T-cell (primary cell): Measurements from ENCODE around the gene NAGK. TPM values are rescaled to one million over a fixed set of nuclear protein-coding genes. Genes with fewer than 3 reads are reported as not detected.
"Not testable (repeated sequence)": the region's sequence is repeated elsewhere in the genome, so short reads cannot be mapped to it uniquely, and the experiment has no call there.

Source experiments
- ATAC-seq, 4 experiments: fragments of 200-7000 bp in 3 of 4; fragments of 150-1000 bp in 1 of 4; cut with Tn5 transposase; replicated peaks in 1 of 4; 1 replicate in 3 of 4; 2 replicates in 1 of 4; pipeline ENCODE4 v1.10.0; 2021; ENCODE audit warnings: moderate library complexity in 3 of 4, mild to moderate bottlenecking in 2 of 4, moderate number of reproducible peaks in 1 of 4
- CTCF ChIA-PET, 2 donors: fragments of 300-600 bp; sonication (Branson Sonifier 250); formaldehyde crosslinking; loops; one replicate each; lab custom pipeline; 2022; ENCODE audit warnings: antibody characterized with exemption in 2 of 2; lab: Charles Lee
- POLR2A ChIA-PET, 2 donors: fragments of 300-600 bp; sonication (Branson Sonifier 250); formaldehyde crosslinking; loops; one replicate each; lab custom pipeline; 2022; ENCODE audit warnings: antibody characterized with exemption in 2 of 2; lab: Charles Lee
- DNase-seq, 35 experiments: peaks; one replicate each; pipeline versions ENCODE4 v3.0.0 to v3.0.0-alpha.2; 2013 to 2023
- H3K27ac ChIP-seq: one replicate; pipeline ENCODE4 v1.5.1; 2013; ENCODE audit warnings: low read length
- H3K27me3 ChIP-seq, 2 experiments: replicated peaks in 1 of 2; 1 replicate in 1 of 2; 2 replicates in 1 of 2; pipeline versions ENCODE4 v1.6.1 to v1.7.0; 2013; ENCODE audit warnings: low read length in 1 of 2, mixed read lengths in 1 of 2; ENCODE audit not compliant: control insufficient read depth in 2 of 2, insufficient read depth in 2 of 2; ENCODE audit errors: extremely low read depth in 1 of 2
- H3K36me3 ChIP-seq, 2 donors: 1 replicate in 1 of 2; 2 replicates in 1 of 2; pipeline versions ENCODE4 v1.6.1 to v1.7.0; 2013; ENCODE audit warnings: low read length in 1 of 2; ENCODE audit not compliant: control insufficient read depth in 2 of 2, insufficient read depth in 1 of 2; ENCODE audit errors: extremely low read depth in 1 of 2
- H3K4me1 ChIP-seq, 2 experiments: 1 replicate in 1 of 2; 2 replicates in 1 of 2; pipeline versions ENCODE4 v1.6.1 to v1.7.0; 2013; ENCODE audit warnings: low read length in 2 of 2, mixed read lengths in 1 of 2; ENCODE audit not compliant: insufficient read depth in 2 of 2, control insufficient read depth in 1 of 2; ENCODE audit errors: extremely low read depth in 1 of 2
- H3K4me3 ChIP-seq, 2 donors: 1 replicate in 1 of 2; 2 replicates in 1 of 2; pipeline versions ENCODE4 v1.5.1 to v1.7.0; 2013; ENCODE audit warnings: mild to moderate bottlenecking in 2 of 2, low read length in 1 of 2, moderate library complexity in 1 of 2; ENCODE audit not compliant: control insufficient read depth in 1 of 2; ENCODE audit errors: extremely low read depth in 1 of 2
- H3K9me3 ChIP-seq: 2 replicates; pipeline ENCODE4 v1.7.0; 2013
- H3K27ac Mint-ChIP-seq, 2 donors: one replicate each; pipeline ENCODE4 v1.8.0; 2020 to 2021; ENCODE audit warnings: mild to moderate bottlenecking in 2 of 2, mixed read lengths in 2 of 2
- H3K27me3 Mint-ChIP-seq, 2 donors: one replicate each; pipeline ENCODE4 v1.8.0; 2021 to 2022; ENCODE audit warnings: mixed read lengths in 2 of 2
- H3K36me3 Mint-ChIP-seq: one replicate; pipeline ENCODE4 v1.8.0; 2021; ENCODE audit warnings: mixed read lengths
- H3K4me1 Mint-ChIP-seq, 3 donors: one replicate each; pipeline ENCODE4 v1.8.0; 2020 to 2022; ENCODE audit warnings: mixed read lengths in 3 of 3, mild to moderate bottlenecking in 1 of 3
- H3K4me3 Mint-ChIP-seq, 3 donors: one replicate each; pipeline ENCODE4 v1.8.0; 2020 to 2022; ENCODE audit warnings: mild to moderate bottlenecking in 3 of 3, mixed read lengths in 3 of 3, moderate library complexity in 3 of 3
- H3K9me3 Mint-ChIP-seq, 3 donors: one replicate each; pipeline ENCODE4 v1.8.0; 2020 to 2022; ENCODE audit warnings: mixed read lengths in 3 of 3
- WGBS: methylation state at CpG from one replicate; pipeline ENCODE4 v1.1.5; 2013; ENCODE audit warnings: missing lambda C conversion rate; ENCODE audit not compliant: insufficient coverage; 5-methylcytosine and 5-hydroxymethylcytosine counted together
- total RNA-seq, 35 experiments: library from RNA in 6 of 35; stranded (reverse) in 6 of 35; fragments of 120-200 nt in 1 of 35; gene quantifications; one replicate each; pipeline versions ENCODE4 v1.2.1 to v1.2.4 and lab custom pipeline; 2013 to 2026

NAGK gene
- total RNA-seq: 100 to 1,000 TPM in 3 of 5 donors, 10 to 100 TPM in 2; 89.8 to 124 (median 111) TPM
- 58.9 TPM for total RNA-seq (2013)
- total RNA-seq (lab: John Stamatoyannopoulos, UW): 36.4 to 113 (median 59.3) reads per million in 29 experiments

DNA sequence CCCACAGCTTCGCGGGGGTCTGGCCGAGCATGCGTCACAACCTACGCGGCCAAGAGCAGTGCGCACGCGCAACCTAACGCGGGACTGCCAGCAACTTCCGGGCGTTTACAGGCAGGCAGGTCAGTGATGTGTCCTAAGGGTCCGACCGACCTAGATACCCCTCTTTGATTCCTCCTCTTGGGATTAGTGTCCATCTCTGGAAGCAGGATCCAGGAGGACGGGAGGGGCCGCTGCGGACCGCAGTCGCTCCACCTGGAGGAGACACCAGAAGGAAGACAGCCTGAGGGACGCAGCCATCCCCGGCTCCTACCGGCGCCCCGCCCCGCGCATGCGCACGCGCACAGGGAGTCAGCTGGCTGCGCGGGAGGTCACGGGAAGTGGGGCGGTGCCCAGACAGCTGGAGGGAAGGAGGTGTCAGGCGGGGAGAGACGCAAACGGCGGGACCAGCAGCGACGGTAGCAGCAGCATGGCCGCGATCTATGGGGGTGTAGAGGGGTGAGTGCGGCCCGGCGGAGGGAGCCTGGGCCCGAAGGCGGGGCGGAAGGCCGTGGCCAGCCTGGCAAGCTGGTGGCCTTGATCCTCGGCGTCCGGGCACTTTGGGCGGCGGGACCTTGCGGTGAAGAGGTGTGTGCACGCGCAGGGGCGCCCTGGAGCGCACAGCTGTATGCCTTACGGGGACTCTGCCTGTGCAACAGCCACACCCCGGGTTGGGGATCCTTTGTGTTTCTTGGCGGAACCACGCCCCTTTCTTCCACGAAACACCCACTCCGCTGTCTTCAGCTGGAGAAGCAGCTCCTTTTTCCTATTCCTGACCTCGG, at the start of gene NAGK:
TSS of gene NAGK (plus strand) at position 431 of the 818 bp plus-strand sequence. CDS start at position 467, 36 bp downstream.
- Mint-ChIP-seq H3K27me3 (no peaks in the 10 kb centered on the region), H3K36me3 (peaks cover 17% of the 10 kb centered on the region), H3K27ac (peak within 1 kb of the TSS; percentile 98 to 100), H3K4me1 (peaks cover 57 to 68% (median 63%) of the 10 kb centered on the region in 3 donors), H3K9me3 (no peaks in the 10 kb centered on the region), H3K4me3 (peak within 1 kb of the TSS; percentile 96 to 99 (median 99))
- DNase-seq (peak; percentile 95 to 99 (median 97)), ATAC-seq (peak; percentile 83 to 88 (median 86))
- POLR2A ChIA-PET: interaction anchor here (0.6 to 2.7 kb wide), 9 partner anchors 10 to 1760 kb away, joined by 3 to 20 read pairs (median 3); partner anchors contain the start of genes MCEE (in 2 of the 2), MPHOSPH10 (in 1 of the 2) and PAIP2B (in 1 of the 2)
- CTCF ChIA-PET: interaction anchor here in 1 of 2 donors (0.6 to 1.2 kb wide), 6 partner anchors 32 to 775 kb away, joined by 3 to 5 read pairs (median 4); partner anchors contain the start of genes MPHOSPH10, SNRPG and ZNF638
- Histone ChIP-seq H3K27ac (peak within 1 kb of the TSS; percentile 89), H3K36me3 (peaks cover 0 to 12% of the 10 kb centered on the region in 2 donors), H3K4me1 (peaks cover 26 to 53% of the 10 kb centered on the region in 2 experiments), H3K27me3 (no peaks in the 10 kb centered on the region), H3K9me3 (no peaks in the 10 kb centered on the region), H3K4me3 (peak within 1 kb of the TSS; percentile 94 to 95)
- WGBS: under 1% methylated on average over 60 of the region's 66 CpGs

- H3K4me1 ChIP-seq, H3K36me3 ChIP-seq, ATAC-seq, H3K9me3 Mint-ChIP-seq, H3K4me3 ChIP-seq, H3K36me3 Mint-ChIP-seq, H3K4me3 Mint-ChIP-seq, H3K27me3 ChIP-seq, H3K9me3 ChIP-seq, H3K4me1 Mint-ChIP-seq, H3K27ac ChIP-seq, POLR2A ChIA-PET, H3K27ac Mint-ChIP-seq, DNase-seq, H3K27me3 Mint-ChIP-seq: not testable (repeated sequence)
- no CpG with 5 or more reads among the region's 6 CpGs for WGBS
- CTCF ChIA-PET: interaction anchor here in 1 of 2 donors (0.6 kb wide), 1 partner anchor 634 kb away, joined by 7 read pairs; no protein-coding TSS in a partner anchor
Measured at GRCh38 chr2:71019989-71020388, 48.5 kb upstream of the NAGK start.

- DNase-seq, POLR2A ChIA-PET, H3K27ac Mint-ChIP-seq, H3K9me3 Mint-ChIP-seq, H3K36me3 Mint-ChIP-seq, H3K27ac ChIP-seq, H3K27me3 Mint-ChIP-seq, H3K27me3 ChIP-seq, H3K4me3 Mint-ChIP-seq, ATAC-seq, H3K4me1 ChIP-seq, H3K36me3 ChIP-seq, H3K4me1 Mint-ChIP-seq, H3K9me3 ChIP-seq, H3K4me3 ChIP-seq: not testable (repeated sequence)
- WGBS: 85% methylated on average over 11 of the region's 14 CpGs
- CTCF ChIA-PET: interaction anchor here in 1 of 2 donors (0.6 kb wide), 1 partner anchor 57 kb away, joined by 5 read pairs; no protein-coding TSS in a partner anchor
Measured at GRCh38 chr2:71021394-71021793, 47.1 kb upstream of the NAGK start.

DNA sequence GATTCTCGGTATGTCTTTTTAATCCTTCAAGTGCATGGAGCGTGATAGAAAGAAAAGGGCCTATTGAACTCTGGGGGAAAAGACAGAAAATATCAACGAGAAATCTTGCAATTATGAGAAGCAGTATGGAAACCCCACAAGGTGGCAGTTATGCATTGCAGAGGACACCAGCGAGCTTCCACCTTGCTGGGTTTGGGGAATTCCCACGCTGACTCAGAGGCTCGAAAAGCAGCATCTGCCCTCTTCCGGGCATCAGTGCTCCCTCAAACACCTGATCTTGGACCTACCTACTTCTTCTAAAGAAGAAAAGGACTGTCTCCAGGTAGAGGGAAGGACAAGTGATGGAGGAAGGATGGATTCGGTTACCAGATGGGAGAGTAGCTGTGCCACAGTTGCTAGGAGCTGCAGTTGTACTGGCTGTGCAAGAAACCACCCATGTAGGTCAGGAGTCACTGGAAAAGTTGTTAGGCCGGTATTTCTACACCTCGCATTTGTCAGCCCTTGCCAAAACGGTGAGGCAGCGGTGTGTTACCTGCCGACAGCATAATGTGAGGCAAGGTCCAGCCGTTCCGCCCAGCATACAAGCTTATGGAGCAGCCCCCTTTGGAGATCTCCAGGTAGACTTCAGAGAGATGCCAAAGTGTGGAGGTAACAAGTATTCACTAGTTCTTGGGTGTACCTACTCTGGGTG, 44.8 kb upstream of the NAGK start:
- H3K4me3 Mint-ChIP-seq, H3K9me3 Mint-ChIP-seq, POLR2A ChIA-PET, ATAC-seq, H3K4me1 Mint-ChIP-seq, H3K4me3 ChIP-seq, H3K36me3 Mint-ChIP-seq, H3K36me3 ChIP-seq, H3K4me1 ChIP-seq, H3K27me3 ChIP-seq, H3K27ac ChIP-seq, H3K9me3 ChIP-seq, H3K27me3 Mint-ChIP-seq: not testable (repeated sequence)
- DNase-seq: peak; percentile 26 to 66 (median 47)
- CTCF ChIA-PET: interaction anchor here in 1 of 2 donors (0.9 kb wide), 1 partner anchor 44 kb away, joined by 3 read pairs; the partner anchor contains the start of gene NAGK
- peak overlapping the region; percentile 56 to 74 for H3K27ac Mint-ChIP-seq
- WGBS: 62% methylated on average over 9 of the region's 15 CpGs

GRCh38 chr2:71036296-71036695, 32.2 kb upstream of the NAGK start:
- CTCF ChIA-PET: not testable (repeated sequence)

GRCh38 chr2:71042287-71042686, 26.2 kb upstream of the NAGK start:
- ATAC-seq (no peak), DNase-seq (no peak)
- H3K27me3 ChIP-seq: no peaks in the 10 kb centered on the region
- H3K9me3 Mint-ChIP-seq: no peaks in the 10 kb centered on the region
- no peaks in the 10 kb centered on the region for H3K4me1 ChIP-seq
- H3K36me3 Mint-ChIP-seq: no peaks in the 10 kb centered on the region
- H3K27ac Mint-ChIP-seq: no peak overlapping the region
- no peaks in the 10 kb centered on the region for H3K9me3 ChIP-seq
- no CpG with 5 or more reads among the region's 4 CpGs for WGBS
- POLR2A ChIA-PET: no interaction called here
- H3K36me3 ChIP-seq: no peaks in the 10 kb centered on the region
- no peak overlapping the region for H3K27ac ChIP-seq
- peaks cover 15 to 20% of the 10 kb centered on the region in 2 donors for H3K27me3 Mint-ChIP-seq
- CTCF ChIA-PET: no interaction called here
- no peaks in the 10 kb centered on the region for H3K4me1 Mint-ChIP-seq
- no peak overlapping the region for H3K4me3 Mint-ChIP-seq
- no peak overlapping the region for H3K4me3 ChIP-seq

More at GRCh38 chr2:71036296-71036695, 32.2 kb upstream of the NAGK start:
- H3K4me1 Mint-ChIP-seq, H3K4me3 Mint-ChIP-seq, H3K9me3 ChIP-seq, POLR2A ChIA-PET, H3K9me3 Mint-ChIP-seq, H3K4me3 ChIP-seq, H3K27ac Mint-ChIP-seq, DNase-seq, H3K36me3 Mint-ChIP-seq, H3K27me3 ChIP-seq, H3K27ac ChIP-seq, H3K4me1 ChIP-seq, H3K36me3 ChIP-seq, ATAC-seq: not testable (repeated sequence)
- no CpG with 5 or more reads among the region's 8 CpGs for WGBS
- H3K27me3 Mint-ChIP-seq: peaks cover 21 to 28% of the 10 kb centered on the region in 2 donors
